Stimulated activated naive CD4-positive, alpha-beta T cell (primary cell): ENCODE data around the gene FBLIM1.

ENCODE experiments used
- DNase-seq, 6 experiments: peaks; one replicate each; lab custom pipeline; 2025; lab: John Stamatoyannopoulos, UW

The FBLIM1 gene

GRCh38 chr1:15730936-15731335 lies 27.7 kb upstream of the FBLIM1 start:
- DNase-seq: no peak

GRCh38 chr1:15731735-15732685 lies 26.6 kb upstream of the FBLIM1 start:
- DNase-seq: no peak

- DNase-seq: no peak
Measured at GRCh38 chr1:15732686-15733081, 25.9 kb upstream of the FBLIM1 start.

- DNase-seq: no peak
Measured at GRCh38 chr1:15733218-15733725, 25.3 kb upstream of the FBLIM1 start.

- DNase-seq: no peak
Measured at GRCh38 chr1:15733726-15734226, 24.8 kb upstream of the FBLIM1 start.

GRCh38 chr1:15734296-15734695 lies 24.3 kb upstream of the FBLIM1 start:
- DNase-seq: no peak

GRCh38 chr1:15734901-15735300 lies 23.7 kb upstream of the FBLIM1 start:
- no peak for DNase-seq

GRCh38 chr1:15735304-15736037 lies 23.1 kb upstream of the FBLIM1 start:
- DNase-seq: no peak

- no peak for DNase-seq
Measured at GRCh38 chr1:15736038-15736891, 22.3 kb upstream of the FBLIM1 start, which contains the start of gene SLC25A34. SLC25A34 (plus strand) TSS chr1:15736258; CDS start chr1:15736486, 228 bp downstream.

- DNase-seq: no peak
Measured at GRCh38 chr1:15736892-15737261, 21.7 kb upstream of the FBLIM1 start.

GRCh38 chr1:15737324-15738319 lies 21.0 kb upstream of the FBLIM1 start:
- no peak for DNase-seq

GRCh38 chr1:15738416-15739113 lies 20.0 kb upstream of the FBLIM1 start:
- DNase-seq: no peak

GRCh38 chr1:15739259-15739658 lies 19.3 kb upstream of the FBLIM1 start:
- DNase-seq: no peak

- DNase-seq: no peak
Measured at GRCh38 chr1:15739745-15740144, 18.9 kb upstream of the FBLIM1 start.

GRCh38 chr1:15740924-15741850 lies 17.4 kb upstream of the FBLIM1 start:
- DNase-seq: peak; percentile 19 to 74 (median 54)

GRCh38 chr1:15742339-15742801 lies 16.2 kb upstream of the FBLIM1 start, which contains the start of gene TMEM82:
TMEM82 (plus strand) TSS chr1:15742499; CDS start chr1:15742560, 61 bp downstream.
- no peak for DNase-seq

- DNase-seq: no peak
Measured at GRCh38 chr1:15744122-15744679, 14.4 kb upstream of the FBLIM1 start.

- DNase-seq: no peak
Measured at GRCh38 chr1:15747378-15747777, 11.2 kb upstream of the FBLIM1 start.
